Stimulated activated CD8-positive, alpha-beta memory T cell treated with anti-CD3 and anti-CD28 coated beads, Interleukin-15, amount 100 ng/mL, for 48 hours (primary cell): ENCODE data around the gene AP1M2.
"Not testable (repeated sequence)": the region's sequence is repeated elsewhere in the genome, so short reads cannot be mapped to it uniquely, and the experiment has no call there.

Source experiments
- DNase-seq, 2 donors: peaks; one replicate each; pipeline ENCODE4 v3.0.0-alpha.2; 2020; ENCODE audit warnings: low read depth in 2 of 2

Gene AP1M2

DNA sequence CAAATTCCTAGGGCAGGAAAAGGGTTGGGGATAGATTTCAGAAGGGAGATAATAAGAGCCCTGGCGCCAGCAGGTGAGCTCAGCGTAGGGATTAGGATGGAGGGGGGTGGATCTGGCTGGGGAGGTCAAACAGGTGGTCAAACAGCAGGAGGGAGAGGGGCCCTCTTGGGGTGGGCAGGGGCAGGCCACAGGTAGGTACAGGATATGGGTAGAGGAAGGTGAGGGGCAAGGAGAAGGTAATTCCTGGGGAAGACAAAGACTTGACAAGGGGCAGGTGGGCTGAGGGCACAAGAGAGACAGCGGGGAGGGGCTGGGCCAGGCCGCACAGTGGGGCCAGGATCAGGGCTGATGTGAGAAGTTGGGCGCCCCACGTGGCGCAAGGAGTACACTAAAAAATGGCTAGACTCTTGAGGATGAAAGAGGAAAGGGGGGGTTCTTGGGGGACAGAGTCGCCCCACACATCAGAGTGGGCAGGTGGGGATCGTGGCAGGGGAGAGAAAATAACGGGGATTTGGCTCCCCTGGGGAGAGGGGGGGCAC is 22.0 kb downstream of the AP1M2 start:
- peak in 1 of 2 donors; percentile 50 for DNase-seq

DNA sequence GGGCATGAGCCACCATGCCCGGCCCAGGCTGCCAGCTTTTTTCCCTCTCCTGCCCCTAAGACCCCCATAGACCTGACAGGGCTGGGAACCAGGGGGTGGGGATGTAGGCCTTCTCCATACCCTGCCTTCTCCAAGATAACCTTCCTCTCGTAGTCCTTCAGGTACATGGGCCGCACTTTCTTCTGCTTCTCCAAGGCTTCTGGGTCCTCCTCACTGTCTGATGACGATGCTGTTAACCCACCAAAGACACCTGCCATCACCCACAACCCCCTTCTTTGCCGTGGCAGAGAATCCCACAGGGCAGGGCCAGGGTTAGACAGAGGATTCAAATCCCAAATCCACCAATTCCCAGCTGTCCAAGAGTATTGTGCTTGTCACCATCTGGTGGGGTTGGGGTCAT is 24.5 kb downstream of the AP1M2 start:
- DNase-seq, result no peak

DNA sequence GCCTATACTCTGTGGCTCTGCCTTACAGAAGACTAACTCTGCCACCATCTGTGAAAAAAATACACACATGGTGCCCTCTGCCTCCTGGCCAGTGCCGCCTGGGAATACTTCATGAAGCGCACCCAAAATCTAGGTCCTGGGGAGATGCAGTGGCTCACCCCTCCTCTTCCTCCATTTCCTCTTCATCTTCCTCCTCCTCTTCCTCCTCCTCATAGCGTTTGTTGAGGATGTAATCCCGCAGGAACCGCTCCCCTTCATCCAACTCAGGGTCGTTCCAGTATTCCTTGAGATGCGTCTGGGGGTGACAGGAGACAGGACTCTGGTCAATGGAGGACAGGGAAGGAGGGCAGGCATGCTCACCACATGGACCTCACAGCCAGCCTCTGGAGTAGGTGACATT is 27.0 kb downstream of the AP1M2 start:
- no peak for DNase-seq

DNA sequence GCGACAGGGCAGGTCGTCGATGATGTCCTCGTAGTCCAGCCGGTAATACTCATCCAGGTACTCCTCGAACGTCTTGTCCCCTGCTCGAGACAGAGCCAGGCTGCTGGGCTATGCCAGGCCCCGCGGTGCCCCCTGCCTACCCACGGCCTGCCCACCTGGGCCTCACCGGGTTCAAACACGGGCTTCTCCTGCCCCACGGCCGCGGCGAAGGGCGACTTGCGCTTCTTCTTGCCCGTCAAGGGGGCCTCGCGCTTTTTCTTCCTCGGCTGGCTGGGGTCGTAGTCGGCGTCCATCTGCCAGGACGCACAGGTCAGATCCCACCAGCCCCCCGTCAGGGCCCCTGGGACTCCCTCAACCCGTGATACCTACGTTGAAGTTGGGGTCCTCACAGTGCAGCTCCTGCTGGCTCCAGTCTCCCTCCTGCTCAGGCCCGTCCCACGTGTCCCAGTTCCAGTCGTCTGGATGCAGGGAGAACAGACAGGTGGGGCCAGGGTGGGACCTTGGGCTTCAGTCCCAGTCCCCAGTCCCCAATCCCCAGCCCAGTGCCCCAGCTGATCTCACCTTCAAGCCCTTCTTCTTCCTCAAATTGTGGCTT is 29.4 kb downstream of the AP1M2 start:
- no peak for DNase-seq

DNA sequence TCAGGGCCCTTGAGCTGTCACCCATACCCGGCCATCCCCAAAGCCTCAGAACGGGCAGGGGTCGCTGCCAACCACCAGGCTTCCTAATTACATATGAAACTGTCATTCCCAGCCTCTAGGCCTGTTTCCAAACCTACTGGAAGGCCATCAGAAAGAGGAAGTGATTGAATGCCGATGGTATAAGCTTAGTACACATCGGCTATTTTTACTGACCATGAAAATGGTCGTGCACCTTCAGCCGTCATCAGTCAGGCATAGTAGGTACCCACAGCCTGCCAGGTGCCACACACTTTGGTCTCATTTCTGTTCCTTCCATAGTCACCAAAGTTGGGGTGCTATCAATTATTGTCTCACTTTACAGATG is 31.5 kb downstream of the AP1M2 start:
- DNase-seq, result no peak

DNA sequence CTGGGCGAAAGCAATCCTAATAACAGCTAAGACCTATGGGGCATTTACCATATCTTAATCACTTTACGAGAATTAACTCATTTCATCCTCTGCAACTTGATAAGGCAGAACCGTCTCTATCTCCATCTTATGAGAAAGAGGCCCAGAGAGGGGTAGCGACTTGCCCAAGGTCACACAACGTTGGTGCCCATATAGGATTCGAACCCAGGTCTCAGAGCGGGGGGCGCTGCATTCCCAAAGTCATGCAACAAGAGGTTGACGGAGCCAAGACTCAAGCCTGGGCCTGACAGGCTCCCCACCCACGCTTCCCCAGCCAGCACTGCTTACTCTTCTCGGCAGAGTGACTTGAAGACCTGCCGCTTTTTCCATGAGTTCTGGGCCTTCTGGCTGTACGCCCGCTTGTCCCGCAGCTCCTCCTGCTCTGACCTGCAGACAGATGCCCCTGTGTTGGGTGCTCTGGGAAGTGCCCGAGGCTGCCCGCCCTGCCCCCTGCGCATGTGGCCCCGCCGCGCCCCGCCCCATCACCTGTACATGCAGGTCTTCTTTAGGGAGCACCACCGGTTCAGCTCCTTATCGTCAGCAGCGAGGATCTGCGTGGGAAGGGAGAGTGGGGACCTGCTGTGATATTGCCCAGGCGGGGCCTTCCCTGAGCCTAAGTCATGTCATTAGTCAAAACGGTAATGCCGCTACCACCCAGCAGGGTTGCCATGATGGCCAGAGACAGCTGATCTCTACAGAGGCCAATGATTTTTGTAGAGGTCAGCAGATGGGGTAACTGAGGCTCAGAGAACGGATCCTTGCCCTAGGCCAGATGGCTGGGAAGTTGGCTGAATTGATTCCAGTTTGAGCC is 32.1 kb downstream of the AP1M2 start:
- no peak for DNase-seq

DNA sequence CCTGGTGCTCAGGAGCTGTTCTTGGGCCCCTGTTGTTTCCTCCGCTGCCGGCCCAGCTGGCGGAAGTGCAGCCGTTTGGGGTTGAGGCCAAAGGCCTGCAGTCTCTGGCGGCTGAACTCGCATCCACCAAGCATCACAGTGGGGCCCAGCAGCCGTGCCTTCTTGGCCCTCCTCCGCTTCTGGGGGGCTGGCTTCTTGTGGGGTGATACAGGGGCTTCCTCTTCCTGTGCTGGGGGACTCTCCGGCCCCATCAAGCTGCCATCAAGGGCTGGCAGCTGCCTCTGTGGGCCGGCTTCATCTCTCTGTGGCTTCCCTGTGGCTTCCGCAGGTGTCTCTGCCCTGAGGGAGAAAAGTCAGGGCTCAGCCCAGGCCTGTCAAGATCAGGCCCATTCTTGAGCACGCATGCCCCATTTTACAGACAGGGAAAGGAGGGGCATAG is 33.1 kb downstream of the AP1M2 start:
- peak; percentile 56 to 63 for DNase-seq

DNA sequence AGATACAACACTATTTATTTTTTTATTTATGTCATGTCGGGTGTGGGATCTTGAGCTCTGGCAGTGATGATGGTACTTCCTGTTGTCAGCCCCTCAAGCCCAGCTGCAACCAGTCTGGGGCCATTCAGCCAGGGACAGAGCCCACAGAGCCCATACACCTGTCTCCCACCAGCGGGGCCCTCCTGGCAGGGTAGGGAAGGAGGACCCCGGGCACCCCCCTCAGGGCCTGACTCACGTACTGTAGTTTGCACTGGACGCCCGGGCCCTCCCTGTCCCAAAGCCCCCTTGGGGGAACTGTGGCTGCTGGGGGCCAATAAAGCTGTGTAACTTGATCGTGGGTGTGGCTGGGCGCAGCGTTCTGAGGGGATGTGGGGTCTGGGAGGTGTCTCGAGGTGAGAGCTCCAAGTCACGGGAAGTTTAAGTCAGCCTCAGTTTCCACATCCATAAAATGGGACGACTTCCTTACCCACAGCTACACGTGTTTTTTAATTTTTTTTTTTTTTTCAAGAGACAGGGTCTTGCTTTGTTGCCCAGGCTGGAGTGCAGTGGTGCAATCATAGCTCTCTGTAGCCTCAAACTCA is 33.9 kb downstream of the AP1M2 start:
- DNase-seq, result no peak

DNA sequence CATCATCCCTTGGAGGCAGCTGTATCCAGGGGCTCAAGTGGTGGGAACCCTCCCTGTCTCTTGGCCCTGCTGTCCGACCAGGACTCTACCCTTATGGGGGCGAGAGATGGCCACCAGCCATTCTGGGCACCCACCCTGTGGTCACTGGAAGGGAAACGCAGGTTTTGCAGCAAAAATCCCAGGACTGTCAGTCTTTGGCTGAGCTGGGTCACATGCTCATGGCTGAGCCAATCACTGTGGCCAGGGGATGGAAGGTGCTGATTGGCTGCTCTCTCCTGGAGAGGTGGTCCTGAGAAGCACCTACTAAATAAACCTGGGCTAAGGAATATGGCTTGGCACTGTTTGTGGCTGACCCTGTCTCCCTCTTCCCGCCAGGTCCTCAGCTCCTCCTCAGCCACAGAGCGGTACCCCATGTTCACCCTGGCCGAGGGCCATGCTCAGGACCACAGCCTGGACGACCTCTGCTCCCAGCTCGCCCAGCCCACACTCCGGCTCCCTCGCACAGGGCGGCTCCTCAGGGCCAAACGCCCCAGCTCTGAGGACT is 34.5 kb downstream of the AP1M2 start:
- no peak for DNase-seq

DNA sequence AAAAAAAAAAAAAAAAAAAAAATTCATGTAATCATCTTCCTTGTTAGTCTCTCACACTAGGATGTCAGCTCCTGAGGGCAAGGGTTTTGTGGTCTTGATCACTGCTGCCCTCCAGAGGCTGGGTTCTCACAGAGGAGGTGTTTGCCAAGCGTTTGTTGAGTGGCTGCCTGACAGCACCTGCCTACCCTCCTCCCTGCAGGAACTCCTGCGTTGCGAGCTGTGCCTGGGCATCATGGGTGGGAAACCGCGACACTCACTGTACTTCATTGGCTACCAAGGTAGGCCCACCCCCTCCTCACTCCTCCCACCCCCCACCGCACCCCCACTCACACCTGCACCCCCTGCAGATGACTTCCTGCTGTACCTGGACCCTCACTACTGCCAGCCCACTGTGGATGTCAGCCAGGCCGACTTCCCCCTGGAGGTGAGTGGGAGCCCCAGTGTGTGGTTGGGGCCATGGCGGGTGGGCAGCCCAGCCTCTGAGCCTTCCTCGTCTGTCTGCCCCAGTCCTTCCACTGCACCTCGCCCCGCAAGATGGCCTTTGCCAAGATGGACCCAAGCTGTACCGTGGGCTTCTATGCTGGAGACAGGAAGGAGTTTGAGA is 35.3 kb downstream of the AP1M2 start:
- no peak for DNase-seq

DNA sequence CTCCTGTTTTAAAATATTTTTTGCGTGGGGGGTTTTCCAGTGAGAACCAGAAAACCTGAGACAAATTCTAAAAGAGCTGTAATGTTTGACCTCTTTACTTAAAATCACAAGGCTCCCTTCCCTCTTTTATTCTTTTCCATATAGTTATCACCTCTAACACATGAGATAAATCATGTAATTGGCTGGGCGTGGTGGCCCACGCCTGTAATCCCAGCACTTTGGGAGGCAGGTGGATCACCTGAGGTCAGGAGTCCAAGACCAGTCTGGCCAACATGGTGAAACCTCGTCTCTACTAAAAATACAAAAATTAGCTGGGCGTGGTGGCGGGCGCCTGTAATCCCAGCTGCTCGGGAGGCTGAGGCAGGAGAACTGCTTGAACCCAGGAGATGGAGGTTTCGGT is 36.1 kb downstream of the AP1M2 start:
- not testable (repeated sequence) for DNase-seq

DNA sequence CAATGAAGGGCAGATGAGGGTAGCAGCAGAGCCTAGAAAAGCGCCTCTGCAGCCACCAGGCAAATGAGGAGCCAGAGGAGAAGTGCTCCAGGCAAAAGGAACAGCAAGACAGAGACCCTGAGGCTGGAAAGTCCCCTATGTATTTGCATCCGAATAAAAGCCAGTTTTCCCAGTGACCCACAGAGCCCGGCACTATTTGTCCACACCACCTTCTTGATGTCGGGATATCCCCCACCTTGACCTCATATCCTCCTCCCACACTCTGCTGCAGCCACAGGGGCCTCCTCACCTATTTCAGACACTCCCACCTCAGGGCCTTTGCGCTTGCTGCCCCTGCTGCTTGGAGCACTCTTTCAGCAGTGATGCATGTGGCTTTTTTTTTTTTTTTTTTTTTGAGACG is 36.8 kb downstream of the AP1M2 start:
- DNase-seq, result no peak

DNA sequence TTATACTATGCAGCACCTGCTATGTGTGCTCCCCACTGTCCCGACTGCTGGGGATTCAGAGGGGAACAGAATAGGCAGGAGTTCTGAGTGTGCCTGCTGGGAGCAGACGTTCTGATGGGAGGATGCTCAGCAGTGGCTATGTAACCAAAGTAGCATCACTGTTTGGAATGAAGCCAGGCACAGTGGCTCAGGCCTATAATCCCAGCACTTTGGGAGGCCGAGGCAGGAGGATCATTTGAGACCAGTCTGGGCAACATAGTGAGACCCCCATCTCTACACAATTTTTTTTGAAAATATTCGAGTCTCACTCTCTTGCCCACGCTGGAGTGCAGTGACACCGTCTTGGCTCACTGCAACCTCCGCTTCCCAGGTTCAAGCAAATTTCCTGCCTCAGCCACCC is 37.4 kb downstream of the AP1M2 start:
- DNase-seq, result no peak

DNA sequence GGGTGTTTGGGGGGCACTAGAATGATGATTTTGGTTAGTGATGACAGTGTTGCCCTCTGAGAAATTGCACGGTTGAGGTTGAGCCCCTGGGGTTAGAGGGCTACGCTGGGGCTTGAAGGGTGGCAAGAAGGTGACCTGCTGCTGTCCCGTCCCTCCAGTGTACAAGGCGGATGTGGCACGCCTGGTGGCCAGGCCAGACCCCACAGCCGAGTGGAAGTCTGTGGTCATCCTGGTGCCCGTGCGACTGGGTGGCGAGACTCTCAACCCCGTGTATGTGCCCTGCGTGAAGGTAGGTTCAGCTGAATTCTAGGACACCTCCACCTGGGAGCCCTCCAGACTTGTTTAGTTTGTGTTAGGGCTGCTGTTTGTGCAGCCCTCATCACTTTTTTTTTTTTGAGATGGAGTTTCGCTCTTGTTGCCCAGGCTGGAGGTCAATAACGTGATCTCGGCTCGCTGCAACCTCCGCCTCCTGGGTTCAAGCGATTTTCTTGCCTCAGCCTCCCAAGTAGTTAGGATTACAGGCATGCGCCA is 38.3 kb downstream of the AP1M2 start:
- no peak for DNase-seq

DNA sequence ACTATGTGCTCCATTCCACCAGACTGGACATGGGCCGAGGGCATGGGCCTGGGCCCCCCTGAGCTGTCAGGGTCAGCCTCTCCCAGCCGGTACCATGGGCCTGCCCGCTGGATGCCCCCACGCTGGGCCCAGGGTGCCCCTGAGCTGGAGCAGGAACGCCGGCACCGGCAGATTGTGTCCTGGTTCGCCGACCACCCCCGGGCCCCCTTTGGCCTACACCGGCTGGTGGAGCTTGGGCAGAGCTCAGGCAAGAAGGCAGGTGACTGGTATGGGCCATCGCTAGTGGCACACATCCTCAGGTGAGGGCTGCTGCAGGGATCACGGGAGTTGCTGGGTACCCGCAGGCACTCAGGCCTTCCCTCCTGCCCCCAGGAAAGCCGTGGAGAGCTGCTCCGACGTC is 40.3 kb downstream of the AP1M2 start:
- no peak for DNase-seq

DNA sequence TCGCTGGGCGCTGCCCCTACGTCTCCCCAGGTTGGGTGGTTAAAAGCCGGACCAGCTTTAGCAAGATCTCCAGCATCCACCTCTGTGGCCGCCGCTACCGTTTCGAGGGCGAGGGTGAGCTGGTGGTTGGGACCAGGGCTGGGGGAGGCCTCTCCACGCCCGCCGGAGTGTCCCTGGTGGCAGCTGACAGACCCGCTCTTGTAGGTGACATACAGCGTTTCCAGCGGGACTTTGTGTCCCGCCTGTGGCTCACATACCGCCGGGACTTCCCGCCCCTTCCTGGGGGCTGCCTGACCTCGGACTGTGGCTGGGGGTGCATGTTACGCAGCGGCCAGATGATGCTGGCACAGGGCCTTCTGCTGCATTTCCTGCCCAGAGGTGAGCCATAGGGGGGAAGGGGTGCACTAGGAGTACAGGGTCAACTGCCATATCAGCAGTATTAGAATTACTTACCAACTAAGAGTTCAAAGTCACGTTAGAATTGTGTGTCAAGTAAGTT is 42.3 kb downstream of the AP1M2 start:
- no peak for DNase-seq

DNA sequence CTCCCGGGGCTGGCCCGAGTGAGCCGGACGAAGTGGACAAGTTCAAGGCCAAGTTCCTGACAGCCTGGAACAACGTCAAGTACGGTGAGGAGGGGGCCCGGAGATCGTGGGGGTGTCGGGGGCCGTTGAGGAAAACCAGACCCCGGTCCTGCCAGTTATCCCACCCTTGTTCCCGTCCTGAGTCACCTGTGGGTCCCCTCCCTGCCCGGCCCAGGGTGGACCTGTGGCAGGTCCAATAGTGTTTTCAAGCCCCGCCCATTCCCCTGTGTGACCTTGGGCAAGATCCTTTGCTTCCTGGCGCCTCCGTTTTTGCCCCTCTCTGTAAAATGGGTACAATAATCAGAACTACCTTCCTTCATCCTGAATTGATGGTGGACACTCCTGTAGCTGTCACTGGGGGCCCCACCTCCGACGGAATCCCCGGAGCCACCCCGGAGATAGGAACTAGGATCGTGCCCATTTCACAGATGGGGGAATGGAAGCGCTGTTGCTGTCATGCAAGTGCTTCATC is 42.8 kb downstream of the AP1M2 start:
- DNase-seq, result no peak

DNA sequence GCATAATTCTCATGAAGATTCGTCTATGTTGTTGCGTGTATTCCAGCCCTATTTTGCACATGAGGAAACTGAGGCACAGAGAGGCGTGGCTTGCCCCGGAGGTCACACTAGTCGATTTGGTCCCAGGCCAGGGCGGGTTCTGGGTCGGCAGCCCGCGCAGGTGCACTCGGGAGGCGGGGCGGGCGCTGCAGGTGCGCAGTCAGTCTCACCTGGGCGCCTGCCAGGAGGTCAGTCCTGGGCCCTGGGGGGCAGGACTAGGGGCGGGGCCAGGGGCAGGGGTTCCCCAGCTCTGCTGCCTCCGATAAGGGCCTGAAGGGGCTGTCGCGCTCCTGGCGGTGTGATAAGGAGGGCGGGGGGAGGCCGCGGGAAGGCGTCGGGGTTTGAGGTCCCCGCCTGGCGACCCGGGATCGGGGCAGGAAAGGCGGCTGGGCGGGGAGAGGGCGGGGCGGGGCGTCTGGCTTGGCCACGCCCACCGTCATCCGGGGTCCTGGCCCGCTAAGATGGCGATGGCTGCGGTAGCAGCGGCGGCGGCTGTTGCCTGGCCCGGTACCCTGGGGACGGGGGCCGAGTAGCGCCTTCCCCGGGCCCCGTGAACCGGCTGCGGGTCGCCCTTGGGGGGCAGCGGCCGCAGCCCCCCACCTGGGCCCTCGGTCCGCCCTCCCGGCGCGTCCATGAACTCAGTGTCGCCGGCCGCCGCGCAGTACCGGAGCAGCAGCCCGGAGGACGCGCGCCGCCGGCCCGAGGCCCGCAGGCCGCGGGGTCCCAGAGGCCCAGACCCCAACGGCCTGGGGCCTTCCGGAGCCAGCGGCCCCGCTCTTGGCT is 43.5 kb downstream of the AP1M2 start, which contains the start of gene ATG4D:
Gene ATG4D (plus strand): TSS at position 485 of the 822 bp plus-strand sequence. CDS start 187 bp downstream, at position 672.
- DNase-seq, result peak; percentile 59 to 70

DNA sequence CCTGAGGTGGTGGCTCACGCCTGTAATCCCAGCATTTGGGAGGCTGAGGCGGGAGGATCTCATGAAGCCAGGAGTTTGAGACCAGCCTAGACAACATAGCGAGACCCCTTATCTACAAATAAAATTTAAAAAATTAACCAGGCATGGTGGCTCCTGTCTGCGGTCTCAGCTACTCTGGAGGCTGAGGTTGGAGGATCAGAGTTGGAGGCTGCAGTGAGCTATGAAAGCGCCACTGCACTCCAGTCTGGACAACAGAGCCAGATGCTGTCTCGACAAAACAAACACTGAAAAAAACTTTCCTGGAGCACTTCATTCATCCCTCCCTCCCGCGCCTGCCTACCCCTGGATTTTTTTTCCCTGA is 44.1 kb downstream of the AP1M2 start:
- DNase-seq, result no peak

DNA sequence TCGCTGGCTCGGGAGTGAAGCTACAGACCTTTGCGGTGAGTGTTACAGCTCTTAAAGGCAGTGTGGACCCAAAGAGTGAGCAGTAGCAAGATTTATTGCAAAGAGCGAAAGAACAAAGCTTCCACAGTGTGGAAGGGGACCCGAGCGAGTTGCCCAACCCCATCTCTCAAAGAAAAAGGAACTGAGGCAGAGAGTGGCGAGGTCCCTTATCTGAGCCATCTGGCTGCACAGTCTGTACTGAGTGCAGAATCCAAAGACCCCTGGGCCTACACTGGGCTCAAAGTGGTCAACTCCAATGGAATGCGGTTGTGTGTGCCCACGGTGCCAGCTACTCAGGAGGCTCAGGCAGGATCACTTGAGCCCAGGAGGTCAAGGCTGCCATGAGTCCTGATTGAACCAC is 48.1 kb downstream of the AP1M2 start:
- not testable (repeated sequence) for DNase-seq
